Measurements from ENCODE around the gene AKAP13.

The AKAP13 gene

DNA sequence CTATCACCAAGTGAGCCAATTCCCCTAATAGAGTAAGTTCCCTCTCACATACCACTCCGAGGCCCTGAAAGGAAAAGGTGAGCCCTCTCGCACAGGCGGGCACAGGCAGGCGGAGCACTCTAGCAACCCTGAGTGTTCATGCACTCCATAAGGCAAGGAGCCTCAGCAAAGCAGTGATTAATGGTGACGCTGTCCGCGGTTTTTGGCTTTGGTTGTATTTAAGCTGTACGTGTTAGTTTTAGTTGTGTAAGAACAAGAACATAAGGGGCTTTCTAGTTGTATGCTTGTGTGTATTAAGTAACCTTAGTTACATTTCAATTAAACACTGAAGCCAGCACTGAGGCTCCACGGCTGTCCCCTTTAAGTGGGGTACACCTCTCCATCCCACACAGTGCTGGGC is 381.2 kb downstream of the AKAP13 start:
- TF ChIP-seq, protein P1, sequence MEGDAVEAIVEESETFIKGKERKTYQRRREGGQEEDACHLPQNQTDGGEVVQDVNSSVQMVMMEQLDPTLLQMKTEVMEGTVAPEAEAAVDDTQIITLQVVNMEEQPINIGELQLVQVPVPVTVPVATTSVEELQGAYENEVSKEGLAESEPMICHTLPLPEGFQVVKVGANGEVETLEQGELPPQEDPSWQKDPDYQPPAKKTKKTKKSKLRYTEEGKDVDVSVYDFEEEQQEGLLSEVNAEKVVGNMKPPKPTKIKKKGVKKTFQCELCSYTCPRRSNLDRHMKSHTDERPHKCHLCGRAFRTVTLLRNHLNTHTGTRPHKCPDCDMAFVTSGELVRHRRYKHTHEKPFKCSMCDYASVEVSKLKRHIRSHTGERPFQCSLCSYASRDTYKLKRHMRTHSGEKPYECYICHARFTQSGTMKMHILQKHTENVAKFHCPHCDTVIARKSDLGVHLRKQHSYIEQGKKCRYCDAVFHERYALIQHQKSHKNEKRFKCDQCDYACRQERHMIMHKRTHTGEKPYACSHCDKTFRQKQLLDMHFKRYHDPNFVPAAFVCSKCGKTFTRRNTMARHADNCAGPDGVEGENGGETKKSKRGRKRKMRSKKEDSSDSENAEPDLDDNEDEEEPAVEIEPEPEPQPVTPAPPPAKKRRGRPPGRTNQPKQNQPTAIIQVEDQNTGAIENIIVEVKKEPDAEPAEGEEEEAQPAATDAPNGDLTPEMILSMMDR (IDR thresholded peaks at IDR 0.05; ENCODE audit: extremely low read depth, missing control alignments): no peak
- DNase-seq (ENCODE audit: low spot score): peak; percentile 19

DNA sequence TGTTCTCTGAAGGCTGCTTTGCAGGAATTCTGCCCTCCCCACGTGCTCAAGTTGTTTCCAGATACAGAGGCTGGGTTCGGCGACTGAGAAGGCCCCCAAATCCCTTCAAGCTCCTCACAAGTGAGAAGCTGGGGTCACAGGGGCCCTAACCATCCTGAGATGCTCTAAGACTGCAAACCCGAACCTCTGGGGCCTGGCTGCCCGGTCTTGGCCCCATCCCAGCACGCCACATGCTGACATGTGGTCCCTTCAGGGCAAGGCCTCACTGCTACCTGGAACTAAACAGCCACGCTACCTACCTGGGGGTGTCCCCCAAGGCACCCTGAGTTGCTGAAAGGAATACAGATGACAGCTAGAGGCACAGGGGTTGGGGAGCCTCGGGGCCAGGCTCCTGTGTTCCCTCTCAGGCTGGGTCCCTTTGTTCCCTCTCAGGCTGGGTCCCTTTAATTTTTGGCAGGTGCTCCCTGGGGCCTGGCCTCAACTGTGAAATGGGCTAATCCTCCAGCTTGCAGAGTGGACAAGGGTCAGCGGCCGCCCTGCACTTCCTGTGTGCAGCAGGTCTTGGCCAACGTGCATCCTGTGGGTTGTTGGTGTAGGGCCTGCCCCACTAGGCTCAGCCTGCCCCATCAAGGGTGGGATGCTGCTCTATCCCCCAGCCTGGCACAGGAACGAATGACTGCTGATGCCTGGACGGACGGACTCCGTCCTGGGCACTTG is 381.8 kb downstream of the AKAP13 start:
- TF ChIP-seq, protein P1 (IDR thresholded peaks at IDR 0.05; ENCODE audit: extremely low read depth, missing control alignments): no peak
- peak; percentile 25 for DNase-seq (ENCODE audit: low spot score)

DNA sequence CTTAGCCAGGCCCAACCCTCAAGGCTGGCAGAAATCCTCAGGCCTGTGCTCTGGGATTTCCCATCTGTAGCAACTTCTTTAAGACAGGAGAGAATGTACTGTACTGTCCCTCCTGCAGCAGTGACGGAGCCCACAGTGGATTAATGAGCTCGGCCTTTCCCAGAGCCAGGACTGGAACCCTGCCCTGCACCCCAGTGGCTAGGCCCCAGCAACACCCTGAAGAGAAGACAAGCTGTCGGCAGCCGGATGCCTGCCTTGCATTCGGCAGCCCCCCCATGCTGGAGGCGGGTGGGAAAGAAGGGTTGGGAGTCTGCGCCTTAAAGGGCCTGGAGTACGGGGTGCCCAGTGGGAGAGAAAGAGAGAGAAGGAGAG is 382.3 kb downstream of the AKAP13 start:
- no peak for DNase-seq (ENCODE audit: low spot score)
- TF ChIP-seq, protein P1 (IDR thresholded peaks at IDR 0.05; ENCODE audit: extremely low read depth, missing control alignments): no peak

DNA sequence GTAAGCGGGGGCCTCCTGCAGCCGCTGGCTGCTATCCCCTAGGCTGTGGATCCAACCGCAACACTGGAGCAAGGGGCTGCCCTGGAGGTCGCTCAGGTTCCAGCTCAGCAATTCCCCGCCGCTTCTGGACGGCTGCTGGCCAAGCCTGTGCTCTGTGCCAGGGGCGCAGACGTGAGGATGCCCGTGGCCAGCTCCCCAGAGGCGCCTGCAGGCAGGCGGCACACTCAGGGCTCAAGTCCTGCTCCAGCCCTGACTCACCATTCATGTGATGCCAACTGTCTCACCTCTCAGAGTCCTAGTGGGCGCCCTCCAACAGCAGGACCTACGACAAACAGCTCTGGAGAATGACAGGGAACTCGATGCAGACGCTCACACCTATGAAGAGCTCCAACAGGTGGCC is 382.8 kb downstream of the AKAP13 start:
- no peak for DNase-seq (ENCODE audit: low spot score)
- TF ChIP-seq, protein P1 (IDR thresholded peaks at IDR 0.05; ENCODE audit: extremely low read depth, missing control alignments): no peak

DNA sequence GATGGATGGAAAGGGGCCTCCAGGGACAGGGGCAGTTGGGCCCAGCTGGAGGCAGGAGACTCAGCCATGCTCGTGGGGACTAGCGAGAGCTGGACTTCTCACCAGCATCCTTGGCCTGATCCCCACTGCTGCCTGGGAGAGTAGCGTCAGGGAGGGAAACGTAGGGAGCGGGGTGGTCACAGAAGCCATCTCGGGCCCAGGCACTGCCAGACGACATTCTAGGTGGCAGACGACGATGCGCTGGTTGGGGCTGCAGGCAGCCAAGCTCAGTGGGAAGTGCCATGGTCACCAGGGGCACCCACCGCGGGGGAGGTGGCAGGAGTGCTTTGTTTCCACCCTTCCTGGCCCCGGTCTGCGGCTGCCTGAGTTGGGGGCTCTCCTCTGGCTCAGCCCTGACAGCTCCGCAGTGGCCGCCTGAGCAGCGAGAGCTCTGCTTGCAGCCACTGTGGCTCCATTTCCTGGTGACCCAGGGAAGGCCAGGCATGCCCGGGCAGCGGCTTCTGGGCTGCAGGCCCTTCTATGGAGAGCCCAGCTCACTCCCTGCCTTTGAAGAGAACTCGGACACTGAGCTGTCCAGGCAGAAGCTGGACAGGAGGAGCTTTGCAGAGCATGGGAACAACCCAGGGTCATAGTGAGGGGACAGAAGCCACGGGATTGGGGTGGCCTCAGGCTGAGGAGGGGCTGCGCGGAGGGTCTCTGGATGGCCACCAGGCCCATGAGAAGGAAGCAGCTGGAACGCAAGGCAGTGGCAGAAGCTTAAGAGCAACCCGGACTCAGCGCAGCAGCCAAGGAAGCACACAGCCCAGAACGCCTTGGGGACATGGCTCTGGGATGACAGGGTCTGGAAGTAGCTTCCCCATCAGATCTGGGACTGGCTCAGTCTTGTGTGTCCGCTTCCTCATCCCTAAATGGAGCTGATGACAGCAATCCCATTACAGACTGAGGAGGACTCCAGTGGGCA is 383.6 kb downstream of the AKAP13 start:
- no peak for DNase-seq (ENCODE audit: low spot score)
- TF ChIP-seq, protein P1 (IDR thresholded peaks at IDR 0.05; ENCODE audit: extremely low read depth, missing control alignments): no peak

DNA sequence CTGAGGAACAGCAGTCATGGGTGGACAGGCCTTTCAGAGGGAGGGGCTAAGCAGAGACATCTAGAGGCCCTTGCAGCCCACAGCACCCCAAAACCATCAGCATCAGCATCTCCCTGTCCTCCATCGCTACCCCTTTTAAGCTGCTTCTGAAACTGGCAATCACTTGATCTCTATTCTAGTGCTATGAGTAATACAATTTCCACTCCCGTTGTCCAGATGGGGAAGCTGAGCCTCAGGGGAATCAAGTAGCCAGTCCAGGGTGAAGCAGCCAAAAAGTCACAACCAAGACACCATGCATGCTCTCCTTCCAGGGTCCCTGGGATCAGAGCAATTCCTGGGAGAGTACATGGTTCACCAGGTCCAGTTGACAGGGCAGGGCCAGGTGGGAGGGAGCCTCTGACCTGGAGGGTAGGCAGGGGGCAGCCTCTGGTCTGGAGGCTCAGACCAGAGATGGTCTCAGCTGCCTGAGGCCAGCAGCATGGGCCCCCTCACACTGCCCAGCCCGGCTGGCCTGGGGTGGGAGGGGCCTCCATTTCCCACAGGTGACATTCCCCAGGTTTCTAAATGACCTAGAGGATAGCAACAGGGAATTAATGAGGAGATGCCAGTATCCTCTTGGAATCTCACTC is 384.4 kb downstream of the AKAP13 start:
- no peak for DNase-seq (ENCODE audit: low spot score)
- TF ChIP-seq, protein P1 (IDR thresholded peaks at IDR 0.05; ENCODE audit: extremely low read depth, missing control alignments): no peak
